Sciatic nerve (tissue), 2 donors: ENCODE data around the gene REEP6. TPM values are rescaled to one million over a fixed set of nuclear protein-coding genes. Genes with fewer than 3 reads are reported as not detected.
"Not testable (repeated sequence)": the region's sequence is repeated elsewhere in the genome, so short reads cannot be mapped to it uniquely, and the experiment has no call there.

Experiments
- ATAC-seq: fragments of 200-7000 bp; cut with Tn5 transposase; one replicate; pipeline ENCODE4 v1.9.1; 2020; ENCODE audit warnings: mild to moderate bottlenecking, moderate library complexity
- DNase-seq: peaks from one replicate; pipeline ENCODE4 v3.0.0-alpha.2; 2020; ENCODE audit warnings: low spot score
- intact Hi-C: fragments of 100-400 bp; cut with DNase I; formaldehyde crosslinking; loops from one replicate; pipeline ENCODE4 v1.14.2; 2022
- total RNA-seq: library from RNA; stranded (reverse); fragmentation: NEBNext Ultra II Directional; extraction: Animal tissue kit (Norgen Biotek cat#: 25700); gene quantifications from one replicate; pipeline ENCODE4 v1.2.1, GENCODE V29; 2021
- donor health status: DM: no; HTN: no; CAD: no.
- donor health status: DM: no; HTN: no; CAD: no.

Gene REEP6
- total RNA-seq, 1 donor from 2014 or later, result 3.9 TPM

GRCh38 chr19:1514986-1515721 lies 24.2 kb downstream of the REEP6 start:
- ATAC-seq, result no peak
- intact Hi-C loops, result no loop called here
- DNase-seq, result no peak

GRCh38 chr19:1516395-1516753 lies 25.4 kb downstream of the REEP6 start:
- intact Hi-C loops, result no loop called here
- ATAC-seq (no peak), DNase-seq (no peak)

GRCh38 chr19:1518471-1518870 lies 27.5 kb downstream of the REEP6 start:
- ATAC-seq (no peak), DNase-seq (no peak)
- intact Hi-C loops, result no loop called here

GRCh38 chr19:1519802-1520201 lies 28.8 kb downstream of the REEP6 start:
- intact Hi-C loops, DNase-seq, ATAC-seq: not testable (repeated sequence)

GRCh38 chr19:1520203-1520780 lies 29.3 kb downstream of the REEP6 start:
- no peak for ATAC-seq
- intact Hi-C loops, result no loop called here
- no peak for DNase-seq

- DNase-seq (no peak), ATAC-seq (peak; percentile 16)
- intact Hi-C loops, result no loop called here
Observed at GRCh38 chr19:1521636-1522035, 30.7 kb downstream of the REEP6 start.

GRCh38 chr19:1522061-1522460 lies 31.1 kb downstream of the REEP6 start:
- DNase-seq (no peak), ATAC-seq (no peak)
- intact Hi-C loops, result no loop called here

- ATAC-seq (no peak), DNase-seq (no peak)
- intact Hi-C loops, result no loop called here
Observed at GRCh38 chr19:1522838-1523237, 31.9 kb downstream of the REEP6 start.

GRCh38 chr19:1523412-1524286 lies 32.7 kb downstream of the REEP6 start, which contains the start of gene PLK5:
TSS of gene PLK5 (plus strand) at chr19:1524077. CDS start at chr19:1526997, 2,920 bp downstream.
- intact Hi-C loops, result no loop called here
- ATAC-seq (no peak), DNase-seq (no peak)

- intact Hi-C loops, result no loop called here
- no peak for DNase-seq
- ATAC-seq, result no peak
Observed at GRCh38 chr19:1524287-1524971, 33.4 kb downstream of the REEP6 start.

GRCh38 chr19:1524972-1525325 lies 34.0 kb downstream of the REEP6 start:
- intact Hi-C loops, result no loop called here
- DNase-seq (no peak), ATAC-seq (no peak)

- no peak for ATAC-seq
- intact Hi-C loops, result no loop called here
Observed at GRCh38 chr19:1525343-1525742, 34.4 kb downstream of the REEP6 start.

GRCh38 chr19:1526066-1526778 lies 35.2 kb downstream of the REEP6 start:
- DNase-seq (no peak), ATAC-seq (no peak)
- intact Hi-C loops, result no loop called here

More at GRCh38 chr19:1525343-1525742, 34.4 kb downstream of the REEP6 start:
- no peak for DNase-seq

GRCh38 chr19:1526979-1527649 lies 36.1 kb downstream of the REEP6 start:
- intact Hi-C loops, result no loop called here
- no peak for DNase-seq
- ATAC-seq, result no peak

- no peak for DNase-seq
- intact Hi-C loops, result no loop called here
- no peak for ATAC-seq
Observed at GRCh38 chr19:1527650-1528309, 36.8 kb downstream of the REEP6 start.

- intact Hi-C loops, result no loop called here
- ATAC-seq (no peak), DNase-seq (no peak)
Observed at GRCh38 chr19:1528596-1529429, 37.8 kb downstream of the REEP6 start.

GRCh38 chr19:1529430-1529816 lies 38.4 kb downstream of the REEP6 start:
- intact Hi-C loops, result no loop called here
- ATAC-seq (no peak), DNase-seq (no peak)
